Activated T-cell treated with anti-CD3 and anti-CD28 coated beads, Interleukin-2, amount 50 U/mL, for 48 hours (primary cell): ENCODE data around the gene KRTAP5-1.

Source experiments
- DNase-seq, 2 experiments: peaks; one replicate each; pipeline ENCODE4 v3.0.0-alpha.2; 2020

KRTAP5-1 gene

DNA sequence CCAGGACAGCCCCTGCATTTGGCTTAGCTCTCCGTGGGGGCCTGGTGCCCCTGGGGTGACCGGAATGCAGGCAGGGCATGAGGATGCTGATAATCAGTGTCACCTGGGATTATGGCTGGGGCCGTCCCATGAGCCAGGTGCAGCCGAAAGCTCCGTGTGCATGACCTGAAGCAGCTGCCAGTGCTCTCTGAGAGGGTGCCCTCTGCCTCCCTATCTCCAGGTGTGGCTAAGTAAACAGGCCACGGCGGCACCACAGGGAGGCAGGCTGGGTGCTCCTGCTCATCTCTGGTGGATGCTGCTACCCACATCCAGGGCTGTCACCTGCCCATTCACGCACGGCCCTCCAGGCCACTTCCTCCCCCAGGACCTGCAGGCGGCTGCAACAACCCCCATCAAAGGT lies 42.8 kb downstream of the KRTAP5-1 start:
- DNase-seq: no peak

DNA sequence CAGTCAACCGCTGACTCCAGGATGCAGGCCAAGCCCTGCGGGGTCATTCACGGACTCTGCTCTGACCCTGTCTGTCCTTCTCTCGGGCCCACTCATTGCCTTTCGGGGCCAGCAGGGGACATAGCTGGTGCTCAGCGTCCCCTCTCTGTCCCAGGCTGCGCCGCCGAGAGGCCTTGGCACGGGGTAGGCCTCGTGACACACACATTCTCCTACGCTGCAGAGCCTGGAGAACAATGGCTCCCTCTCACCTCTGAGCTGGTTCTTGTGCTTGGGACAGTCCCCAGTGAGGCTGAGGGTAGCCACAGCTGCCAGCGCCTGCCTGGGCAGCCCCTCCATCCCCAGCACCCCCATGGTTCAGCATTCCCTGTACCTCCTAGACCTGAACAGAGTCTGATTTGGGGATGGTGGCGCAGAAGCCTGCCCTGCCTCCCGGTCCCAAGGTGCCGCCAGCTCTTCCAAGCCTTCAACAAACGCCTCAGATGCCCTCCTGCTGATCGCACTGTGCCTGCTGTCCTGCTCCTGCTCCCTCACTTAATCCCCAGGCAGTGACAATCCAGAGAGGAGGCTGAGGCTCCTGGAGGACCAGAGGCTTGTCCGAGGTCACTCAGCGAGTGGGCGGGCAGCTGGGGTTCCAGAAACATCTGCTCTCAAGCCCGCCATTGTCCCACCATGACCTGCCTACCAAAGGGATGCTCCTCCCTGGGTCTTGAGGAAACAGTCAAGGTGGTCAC lies 43.4 kb downstream of the KRTAP5-1 start:
- DNase-seq: no peak

DNA sequence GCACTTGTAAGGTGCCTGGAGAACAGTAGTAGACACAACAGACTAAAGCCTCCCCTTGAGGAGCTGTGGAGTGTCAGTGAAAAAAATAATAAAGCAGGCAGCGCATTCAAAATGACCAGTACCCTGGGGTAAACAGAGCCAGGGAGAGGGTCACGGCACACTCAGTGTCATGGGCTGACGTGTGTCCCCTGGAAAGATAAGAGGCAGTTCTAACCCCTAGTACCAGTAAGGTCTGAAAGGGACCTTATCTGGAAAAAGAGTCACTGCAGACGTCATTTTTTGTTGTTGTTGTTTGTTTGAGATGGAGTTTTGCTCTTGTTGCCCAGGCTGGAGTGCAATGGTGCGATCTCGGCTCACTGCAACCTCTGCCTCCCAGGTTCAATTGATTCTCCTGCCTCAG lies 45.0 kb downstream of the KRTAP5-1 start:
- DNase-seq: no peak

DNA sequence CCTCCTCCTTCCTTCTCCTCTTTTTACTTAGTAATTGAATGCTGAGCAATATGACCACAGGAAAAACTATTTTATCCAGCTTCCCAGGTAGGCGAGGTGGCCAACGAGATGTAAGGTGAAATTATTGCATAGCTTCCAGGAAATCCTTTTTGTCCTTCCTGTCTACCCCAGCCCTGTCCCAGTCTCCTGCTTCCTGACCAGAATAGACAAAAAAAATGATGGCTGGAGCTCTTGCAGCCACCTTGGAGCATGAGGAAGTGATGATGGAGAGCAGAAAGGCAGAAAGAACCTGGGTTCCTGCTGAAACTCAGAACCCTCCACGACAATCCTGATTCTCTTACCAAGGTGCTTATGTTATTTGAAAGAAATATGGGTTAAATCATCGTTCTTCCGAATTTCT lies 46.9 kb downstream of the KRTAP5-1 start:
- DNase-seq: no peak

DNA sequence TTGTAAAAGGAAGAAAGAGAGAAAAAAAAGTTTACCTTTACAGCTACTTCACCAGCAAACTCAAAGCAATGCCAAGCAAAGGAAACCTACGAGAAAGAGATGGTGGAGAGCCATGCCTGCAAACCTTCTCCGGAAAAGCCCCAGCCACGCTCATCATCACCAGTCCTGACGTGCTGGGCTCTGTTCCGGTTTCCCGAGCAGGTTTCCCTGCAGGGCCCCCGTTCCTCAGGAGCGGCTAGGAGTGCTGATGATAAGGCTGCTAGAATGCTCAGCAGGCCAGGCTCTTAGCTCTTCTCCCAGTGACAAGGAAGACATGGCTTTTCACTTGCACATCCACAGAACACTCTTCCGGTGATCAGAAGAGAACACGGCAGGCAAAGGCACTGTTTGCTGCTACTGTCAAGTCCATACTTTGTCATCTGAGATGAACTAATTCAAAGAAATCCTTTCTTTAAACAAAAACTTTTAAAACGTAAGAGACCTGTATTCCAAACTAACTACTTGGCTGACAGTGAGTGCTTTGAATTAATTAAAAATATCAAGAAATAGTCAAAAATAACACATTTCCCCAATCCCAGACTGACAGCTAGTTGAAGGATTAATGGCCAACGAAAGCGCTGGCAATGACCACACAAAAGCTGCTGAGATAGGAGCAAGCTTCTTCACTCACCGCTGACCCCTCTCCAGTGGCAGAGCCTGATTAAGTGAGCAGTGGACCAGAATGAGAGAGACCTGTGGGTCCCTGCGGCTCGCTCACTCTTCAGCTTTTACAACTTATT lies 48.8 kb downstream of the KRTAP5-1 start:
- no peak for DNase-seq

DNA sequence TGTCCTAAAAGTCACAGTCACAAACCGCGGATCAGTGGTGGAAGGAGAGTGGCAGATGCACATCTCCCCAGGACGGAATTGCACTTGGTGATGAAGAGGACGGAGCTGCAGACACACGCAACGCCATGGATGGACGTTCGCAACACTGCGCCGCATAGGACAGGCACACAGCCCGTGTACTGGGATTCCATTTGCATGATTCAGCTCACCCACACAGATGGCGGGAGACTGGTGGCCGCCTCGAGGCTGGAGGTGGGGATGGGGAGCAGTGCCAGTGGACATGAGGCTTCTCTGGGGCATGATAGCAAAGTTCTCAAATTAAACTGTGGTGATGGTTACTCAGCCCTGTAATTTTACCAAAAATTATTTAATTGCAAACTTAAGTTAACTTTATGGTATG lies 50.4 kb downstream of the KRTAP5-1 start:
- no peak for DNase-seq
